Daoy (cell line): ENCODE results near the gene ZNF541. TPM values are rescaled to one million over a fixed set of nuclear protein-coding genes. Genes with fewer than 3 reads are reported as not detected.
"Not testable (repeated sequence)": the region's sequence is repeated elsewhere in the genome, so short reads cannot be mapped to it uniquely, and the experiment has no call there.

ENCODE experiments used
- DNase-seq: peaks from one replicate; pipeline ENCODE4 v3.0.0-alpha.2; 2015; ENCODE audit warnings: low read depth
- total RNA-seq: library from RNA; depleted of rRNA; stranded (reverse); fragments of >200 nt; shearing (Covaris generic); gene quantifications from 2 replicates; pipeline ENCODE4 v1.2.3, GENCODE V29; 2014

Gene ZNF541
- total RNA-seq, 1 experiment from 2014 or later: not detected

GRCh38 chr19:47600246-47601179 lies 27.6 kb upstream of the ZNF541 start:
- peak; percentile 99 for DNase-seq

DNA sequence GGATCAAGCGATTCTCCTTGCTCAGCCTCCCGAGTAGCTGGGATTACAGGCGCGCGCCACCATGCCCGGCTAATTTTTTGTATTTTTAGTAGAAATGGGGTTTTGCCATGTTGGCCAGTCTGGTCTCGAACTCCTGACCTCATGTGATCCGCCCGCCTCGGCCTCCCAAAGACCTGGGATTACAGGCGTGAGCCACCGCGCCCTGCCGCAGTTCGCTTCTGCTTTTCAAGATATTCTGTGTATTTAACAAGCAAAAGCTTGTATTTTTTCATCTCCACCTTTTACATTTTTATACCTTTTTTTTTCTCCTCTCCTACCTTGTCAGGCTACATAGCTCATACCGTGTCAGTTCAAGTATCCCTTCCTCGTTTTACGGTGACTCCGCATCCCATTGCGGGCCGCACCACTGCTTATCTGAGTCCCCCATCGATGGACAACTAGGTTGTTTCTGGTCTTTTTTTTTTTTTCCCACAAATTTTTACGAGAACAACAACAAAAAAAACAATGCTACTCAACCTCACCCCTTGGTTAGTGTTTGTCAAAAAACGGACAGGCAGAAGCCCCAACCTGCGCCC lies 26.8 kb upstream of the ZNF541 start:
- not testable (repeated sequence) for DNase-seq

DNA sequence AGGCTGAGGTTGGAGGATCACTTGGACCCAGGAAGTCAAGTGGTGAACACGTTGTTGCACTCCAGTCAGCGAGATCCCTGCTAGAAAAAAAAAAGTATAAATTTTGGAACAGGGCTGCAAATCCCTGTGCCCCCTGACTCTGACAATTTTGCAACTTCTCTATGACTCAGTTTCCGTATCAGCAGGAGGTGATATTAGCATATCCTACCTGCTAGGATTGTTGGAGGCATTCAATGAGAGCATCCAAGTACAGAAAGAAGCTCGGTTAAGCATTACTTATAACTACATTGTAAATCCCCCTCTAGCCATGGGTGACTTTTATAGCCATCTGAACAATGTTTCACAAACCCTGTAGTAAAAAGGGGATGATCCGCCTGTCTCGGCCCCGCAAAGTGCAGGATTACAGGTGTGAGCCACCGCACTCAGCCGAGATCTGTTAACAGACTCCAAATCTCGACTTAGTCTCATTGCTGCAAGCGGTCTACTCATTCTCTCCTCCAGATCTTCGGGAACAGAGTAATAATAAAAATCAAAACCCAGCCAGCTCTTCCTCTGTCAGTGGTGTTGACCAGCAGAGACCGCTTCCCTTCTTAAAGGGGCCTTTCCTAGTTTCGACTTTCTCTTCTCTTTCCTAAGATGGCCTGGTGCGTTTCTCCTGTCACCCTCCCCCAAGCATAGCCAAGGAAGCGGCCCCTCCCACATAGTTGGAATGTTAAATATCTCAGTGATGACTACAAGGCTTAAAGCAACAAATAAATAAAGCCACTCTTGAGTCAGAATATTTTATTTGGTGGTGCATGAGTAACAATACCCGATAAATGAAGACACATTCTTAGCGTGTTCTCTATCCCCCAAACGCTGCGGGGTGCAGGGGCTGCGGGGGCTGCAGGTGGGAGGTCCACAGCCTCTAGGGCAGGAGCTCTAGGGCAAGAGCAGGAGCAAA lies 25.7 kb upstream of the ZNF541 start:
- DNase-seq: peak; percentile 95

GRCh38 chr19:47595944-47596343 lies 23.0 kb upstream of the ZNF541 start:
- peak; percentile 41 for DNase-seq

- no peak for DNase-seq
Measured at GRCh38 chr19:47593860-47594259, 20.9 kb upstream of the ZNF541 start.

DNA sequence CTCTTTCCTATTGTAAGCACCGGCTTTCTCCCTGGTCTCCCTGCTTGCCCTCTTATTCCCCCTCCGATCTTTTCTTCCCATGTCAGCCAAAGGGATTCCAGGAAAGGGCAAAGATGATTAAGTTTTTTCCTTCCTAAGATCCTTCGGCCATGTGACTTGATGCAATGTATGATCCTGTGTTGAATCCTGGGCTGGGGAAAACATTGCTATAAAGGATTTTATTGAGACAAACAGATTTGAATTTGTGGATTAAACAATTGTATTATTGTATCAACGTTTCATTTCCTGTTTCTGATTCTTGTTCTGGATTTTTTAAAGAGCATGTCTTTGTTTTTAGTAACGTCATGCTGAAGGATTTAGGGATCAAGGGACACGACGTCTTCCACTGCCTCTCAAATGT lies 16.9 kb upstream of the ZNF541 start:
- DNase-seq: no peak

GRCh38 chr19:47587295-47587694 lies 14.3 kb upstream of the ZNF541 start:
- DNase-seq: no peak

DNA sequence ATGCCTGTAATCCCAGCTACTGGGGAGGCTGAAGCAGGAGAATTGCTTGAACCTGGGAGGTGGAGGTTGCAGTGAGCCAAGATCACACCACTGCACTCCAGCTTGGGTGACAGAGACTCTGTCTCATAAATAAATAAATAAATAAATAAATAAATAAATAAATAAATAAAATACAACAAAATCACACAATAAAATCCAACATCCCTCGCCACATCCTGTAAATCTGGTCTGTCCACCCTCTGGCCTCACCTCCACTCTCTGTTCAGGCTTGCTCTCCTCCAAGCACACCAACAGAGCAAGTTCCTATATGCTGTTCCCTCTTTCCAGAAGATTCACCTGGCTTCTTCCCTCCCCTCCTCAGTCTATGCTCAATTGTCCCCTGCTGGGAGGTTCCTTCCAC lies 10.2 kb upstream of the ZNF541 start:
- DNase-seq: not testable (repeated sequence)

- peak; percentile 40 for DNase-seq
Measured at GRCh38 chr19:47582320-47582909, 9.5 kb upstream of the ZNF541 start.

DNA sequence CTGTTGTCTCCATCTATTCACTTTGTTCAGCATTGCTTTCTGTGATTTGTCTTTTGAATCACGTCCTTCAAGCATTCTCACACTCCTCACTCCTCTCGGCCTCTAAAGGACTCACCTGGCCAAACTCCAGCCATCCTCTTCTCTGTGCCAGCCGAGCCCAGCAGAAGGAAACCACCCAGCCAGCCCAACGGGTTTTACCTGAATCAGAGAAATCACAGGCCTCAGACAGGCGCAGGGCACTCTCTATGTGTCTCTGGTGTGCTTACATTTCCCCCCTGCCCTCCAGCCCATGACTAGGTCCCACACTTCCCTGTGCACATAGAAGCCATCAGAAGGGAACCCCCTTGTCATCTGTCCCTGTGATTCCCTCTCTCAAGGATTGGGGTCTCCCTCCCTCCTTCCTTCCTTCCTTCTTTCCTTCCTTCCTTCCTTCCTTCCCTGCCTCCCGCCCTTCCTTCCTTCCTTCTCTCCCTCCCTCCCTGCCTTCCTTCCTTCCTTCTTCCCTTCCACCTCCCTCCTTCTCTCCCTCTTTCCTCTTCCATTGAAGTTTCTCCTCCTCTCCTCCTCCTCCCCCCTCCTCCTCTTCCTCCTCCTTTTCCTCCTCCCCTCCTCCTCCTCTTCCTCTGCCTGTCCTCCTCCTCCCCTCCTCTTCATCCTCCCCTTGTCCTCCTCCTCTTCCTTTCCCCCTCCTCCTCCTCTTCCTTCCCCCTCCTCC lies 8.8 kb upstream of the ZNF541 start:
- DNase-seq: no peak

DNA sequence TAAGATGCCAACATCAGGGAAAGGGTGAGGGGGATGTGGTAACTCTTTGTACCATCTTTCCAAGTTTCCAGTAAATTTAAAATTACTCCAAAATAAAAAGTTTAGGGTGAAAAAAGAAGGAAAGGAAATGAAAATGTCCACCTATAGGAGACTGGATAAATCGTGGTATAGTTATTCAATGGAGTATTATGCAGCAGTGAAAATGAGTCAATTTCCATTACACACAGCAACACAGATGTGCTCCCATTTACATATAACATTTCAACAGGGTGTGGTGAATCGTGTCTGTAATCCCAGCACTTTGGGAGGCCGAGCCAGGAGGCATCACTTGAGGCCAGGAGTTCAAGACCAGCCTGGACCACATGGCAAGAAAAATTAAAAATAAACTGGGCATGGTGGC lies 7.4 kb upstream of the ZNF541 start:
- no peak for DNase-seq

DNA sequence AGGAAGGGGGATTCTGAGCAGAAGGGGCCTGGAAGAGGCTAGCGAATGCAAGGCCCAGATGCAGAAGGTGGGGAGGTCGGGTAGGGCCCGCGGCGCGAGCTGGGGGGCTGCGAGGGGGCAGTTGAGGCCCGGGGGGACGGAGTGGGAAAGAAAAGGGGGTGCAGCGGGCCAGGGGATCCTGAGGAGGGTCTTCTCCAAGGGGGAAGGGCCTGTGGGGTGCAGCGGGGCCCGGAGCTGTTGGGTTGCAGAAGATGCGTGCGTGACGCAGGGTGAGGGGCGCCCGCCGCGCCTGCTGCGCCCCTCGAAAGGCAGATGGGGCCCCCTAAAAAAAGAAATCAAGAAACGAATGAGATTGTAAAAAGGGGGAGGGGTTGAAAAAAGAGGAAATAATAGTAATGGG lies 313 bp downstream of the ZNF541 start:
- DNase-seq: no peak

DNA sequence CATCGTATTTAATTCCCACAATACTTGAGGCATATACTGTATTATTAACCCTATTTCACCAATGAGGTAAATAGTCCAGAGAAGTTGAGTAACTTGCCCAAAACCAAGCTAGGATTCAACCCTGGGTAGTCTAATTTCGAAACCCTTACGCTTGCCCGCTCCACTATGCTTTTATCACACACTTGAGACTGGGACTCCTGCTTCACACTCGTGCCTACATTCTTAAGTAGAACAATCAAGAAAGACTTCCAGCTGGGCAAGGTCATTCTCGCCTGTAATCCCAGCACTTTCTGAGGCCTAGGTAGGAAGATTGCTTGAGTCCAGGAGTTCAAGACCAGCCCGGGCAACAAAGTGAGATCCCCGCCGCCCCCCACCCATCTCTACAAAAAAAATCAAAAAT lies 3.6 kb downstream of the ZNF541 start:
- DNase-seq: no peak

DNA sequence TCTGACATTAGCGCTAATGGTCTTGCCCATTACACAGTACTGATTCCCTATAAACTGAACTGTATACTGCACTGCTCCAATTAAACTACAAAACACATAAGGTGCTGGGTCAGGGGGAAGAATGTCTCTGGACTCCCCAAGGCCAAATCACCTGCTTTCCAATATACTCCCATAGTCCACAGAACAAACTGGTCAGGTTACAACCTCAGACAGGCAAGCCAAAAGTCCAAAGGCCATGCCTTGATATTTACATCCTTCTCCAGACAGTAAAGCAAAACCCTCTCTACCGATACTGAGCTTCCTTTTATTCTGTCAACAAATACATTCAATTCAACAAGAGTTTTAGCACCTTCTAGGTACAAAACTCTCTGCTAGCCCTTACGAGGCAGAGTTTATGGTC lies 8.9 kb downstream of the ZNF541 start:
- DNase-seq: no peak

GRCh38 chr19:47561440-47562057 lies 11.4 kb downstream of the ZNF541 start:
- DNase-seq: no peak

DNA sequence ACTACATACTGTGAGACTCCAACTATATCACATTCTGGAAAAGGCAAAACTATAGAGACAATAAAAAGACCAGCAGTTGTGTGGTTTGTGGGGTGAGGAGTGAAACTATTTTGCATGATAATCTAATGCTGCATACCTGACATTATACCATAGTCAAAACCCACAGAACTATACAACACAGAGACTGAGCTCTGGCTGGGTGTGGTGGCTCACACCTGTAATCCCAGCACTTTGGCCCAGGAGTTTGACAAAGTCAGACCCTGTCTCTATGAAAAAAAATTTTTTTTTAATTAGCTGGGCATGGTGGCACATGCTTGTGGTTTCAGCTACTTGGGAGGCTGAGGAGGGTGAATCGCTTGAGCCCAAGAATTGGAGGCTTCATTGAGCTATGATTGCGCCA lies 11.9 kb downstream of the ZNF541 start:
- no peak for DNase-seq

GRCh38 chr19:47550129-47550528 lies 22.8 kb downstream of the ZNF541 start:
- no peak for DNase-seq

DNA sequence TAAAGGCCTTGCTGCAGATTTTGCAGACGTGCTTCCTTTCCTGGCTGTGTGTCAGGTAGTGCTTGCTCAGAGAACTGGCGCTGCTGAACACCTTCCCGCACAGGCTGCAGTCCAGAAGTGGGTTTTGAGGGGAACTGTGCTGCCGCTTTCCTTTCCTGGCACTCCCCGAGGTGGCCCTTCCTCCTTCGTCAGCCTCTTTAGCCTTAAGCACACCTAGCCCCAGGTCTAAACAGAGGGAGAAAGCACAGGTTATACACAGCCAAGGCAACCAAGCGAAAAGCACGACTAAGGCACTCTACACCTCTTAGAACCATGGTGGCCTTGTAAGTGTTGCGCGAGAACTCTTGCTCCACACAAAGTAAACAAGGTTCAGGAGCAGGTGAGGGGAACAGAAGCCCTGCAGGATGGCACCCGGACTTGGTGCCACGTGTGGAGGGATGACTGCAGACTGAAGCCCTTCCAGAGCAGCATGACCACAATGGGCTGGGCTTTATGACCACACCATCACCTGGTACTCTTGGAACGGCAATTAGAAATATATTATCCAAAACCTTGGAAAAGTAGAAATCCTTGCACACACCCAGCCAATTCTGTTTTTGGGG lies 23.6 kb downstream of the ZNF541 start:
- no peak for DNase-seq

DNA sequence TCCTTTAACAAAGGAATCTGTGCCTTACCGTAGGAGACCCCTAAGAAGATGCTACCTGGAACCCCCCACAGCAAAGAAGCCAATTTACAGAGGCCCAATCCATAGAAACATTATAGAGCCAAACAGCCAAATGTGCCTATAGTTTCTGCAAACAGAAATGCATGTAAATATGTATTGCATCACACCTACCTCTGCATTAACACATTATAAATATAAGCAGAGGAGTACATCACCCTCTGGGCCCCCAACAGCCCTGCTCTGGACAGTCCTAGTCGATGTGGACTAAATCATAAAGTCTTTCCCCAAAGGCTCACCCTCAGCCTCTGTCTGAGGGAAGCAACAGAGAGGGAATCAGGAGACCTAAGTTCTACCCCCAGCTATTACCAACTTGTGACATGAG lies 25.7 kb downstream of the ZNF541 start:
- no peak for DNase-seq
